ENCODE data around the gene SLC25A15.

The SLC25A15 gene

DNA sequence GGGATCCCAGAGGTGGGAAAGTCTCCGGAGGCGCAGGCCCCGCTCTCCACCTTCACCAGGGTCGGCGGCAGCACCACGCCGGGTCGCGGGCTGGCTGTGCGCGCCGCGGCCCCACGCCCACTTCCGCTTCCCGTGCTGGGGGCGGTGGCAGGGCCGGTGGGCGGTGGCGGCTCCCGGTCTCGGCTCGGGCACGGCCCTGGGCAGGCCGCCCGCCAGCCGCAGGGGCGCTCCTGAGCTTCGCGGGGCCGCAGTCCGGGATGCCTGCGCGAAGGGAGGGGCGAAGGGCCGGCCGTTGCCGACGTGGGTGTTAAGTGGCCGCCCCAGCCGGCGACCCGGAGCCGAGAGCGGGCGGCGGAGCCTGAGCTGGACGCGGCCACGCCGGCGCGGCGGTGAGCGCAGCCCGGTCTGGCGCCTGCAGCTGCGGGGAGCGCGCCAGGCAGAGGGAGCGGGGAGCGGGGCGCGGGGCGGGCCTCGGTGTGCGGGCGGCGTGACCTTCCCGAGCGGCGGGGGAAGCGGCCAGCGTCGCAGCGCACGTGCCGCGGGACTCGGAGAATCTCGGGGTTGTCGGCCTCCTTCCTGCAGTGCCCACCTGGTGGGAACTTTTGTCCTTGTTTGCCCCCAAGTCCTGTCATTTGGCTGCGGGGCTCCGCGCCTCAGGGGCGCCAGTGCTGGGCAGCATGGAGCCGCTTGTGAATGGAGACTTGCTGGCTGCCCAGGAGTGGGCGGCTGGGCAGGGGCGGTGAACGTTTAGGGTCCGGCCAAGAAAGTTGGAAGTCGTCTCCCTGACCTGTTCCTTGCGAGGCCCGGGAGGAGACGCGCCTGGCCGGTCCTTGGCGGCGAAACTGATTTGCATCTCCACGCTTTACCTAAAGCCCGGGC lies at the start of gene SLC25A15:
TSS of gene SLC25A15 (plus strand) at position 337 of the 879 bp plus-strand sequence. CDS start 3,616 bp downstream, outside the sequence.
- TF ChIP-seq, protein P1, sequence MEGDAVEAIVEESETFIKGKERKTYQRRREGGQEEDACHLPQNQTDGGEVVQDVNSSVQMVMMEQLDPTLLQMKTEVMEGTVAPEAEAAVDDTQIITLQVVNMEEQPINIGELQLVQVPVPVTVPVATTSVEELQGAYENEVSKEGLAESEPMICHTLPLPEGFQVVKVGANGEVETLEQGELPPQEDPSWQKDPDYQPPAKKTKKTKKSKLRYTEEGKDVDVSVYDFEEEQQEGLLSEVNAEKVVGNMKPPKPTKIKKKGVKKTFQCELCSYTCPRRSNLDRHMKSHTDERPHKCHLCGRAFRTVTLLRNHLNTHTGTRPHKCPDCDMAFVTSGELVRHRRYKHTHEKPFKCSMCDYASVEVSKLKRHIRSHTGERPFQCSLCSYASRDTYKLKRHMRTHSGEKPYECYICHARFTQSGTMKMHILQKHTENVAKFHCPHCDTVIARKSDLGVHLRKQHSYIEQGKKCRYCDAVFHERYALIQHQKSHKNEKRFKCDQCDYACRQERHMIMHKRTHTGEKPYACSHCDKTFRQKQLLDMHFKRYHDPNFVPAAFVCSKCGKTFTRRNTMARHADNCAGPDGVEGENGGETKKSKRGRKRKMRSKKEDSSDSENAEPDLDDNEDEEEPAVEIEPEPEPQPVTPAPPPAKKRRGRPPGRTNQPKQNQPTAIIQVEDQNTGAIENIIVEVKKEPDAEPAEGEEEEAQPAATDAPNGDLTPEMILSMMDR (conservative IDR thresholded peaks at IDR 0.05; ENCODE audit: low read length), result no peak
- peak within 1 kb of the TSS; percentile 75 for H3K4me3 ChIP-seq (ENCODE audit: low read length)
- DNase-seq (ENCODE audit: low read depth), result peak; percentile 81

DNA sequence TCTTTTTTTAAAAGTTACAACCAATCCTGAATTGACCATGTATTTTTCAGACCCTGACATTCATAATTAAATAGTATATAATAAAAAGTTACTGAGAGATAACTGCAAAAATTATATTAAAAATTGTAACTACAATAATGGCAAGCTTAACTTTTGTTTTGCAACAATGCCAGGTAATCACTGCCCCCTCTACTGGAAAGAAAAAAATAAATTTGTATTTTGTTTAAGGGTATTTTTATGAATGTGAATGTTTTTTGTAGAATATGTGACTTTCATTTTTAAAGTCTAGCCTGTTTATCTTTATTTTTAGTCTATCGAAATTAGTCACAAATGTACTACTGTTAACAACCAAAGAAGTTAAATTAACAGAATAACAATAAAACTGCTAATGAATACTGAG lies 40.1 kb upstream of the SLC25A15 start:
- H3K4me3 ChIP-seq (ENCODE audit: low read length), result no peak overlapping the region
- TF ChIP-seq, protein P1 (conservative IDR thresholded peaks at IDR 0.05; ENCODE audit: low read length), result no peak; the same call in 1 of the 2 replicates
- no peak for DNase-seq (ENCODE audit: low read depth)

DNA sequence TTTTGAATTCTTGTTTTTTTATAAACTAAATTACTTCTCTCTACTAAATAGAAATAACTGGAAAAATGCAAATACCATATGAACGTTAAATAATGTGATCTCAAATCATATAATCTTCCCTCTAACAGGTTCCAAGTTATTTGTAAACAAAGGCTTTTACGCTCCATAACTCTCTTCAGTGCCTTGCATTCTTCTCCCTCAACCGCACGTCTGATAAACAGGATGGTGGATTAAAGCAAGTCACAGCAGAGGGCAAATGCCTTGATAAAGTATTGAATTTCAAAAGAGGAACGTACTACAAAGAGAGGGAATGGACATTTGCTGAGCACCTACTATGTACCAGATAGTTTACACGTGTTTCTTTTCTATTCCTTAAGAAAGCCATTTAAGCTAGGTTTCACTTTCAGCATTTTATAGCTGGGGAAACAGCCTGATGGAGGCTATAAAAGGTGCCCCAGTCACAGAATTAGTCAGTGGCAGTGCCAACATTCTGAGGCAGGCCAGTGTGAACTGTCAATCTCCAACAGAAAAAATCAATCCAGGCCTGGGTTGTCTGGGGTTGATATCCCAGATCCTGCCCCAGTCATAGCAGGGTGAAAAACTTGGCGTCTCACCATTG lies 34.2 kb upstream of the SLC25A15 start:
- H3K4me3 ChIP-seq (ENCODE audit: low read length), result no peak overlapping the region
- DNase-seq (ENCODE audit: low read depth), result no peak
- TF ChIP-seq, protein P1 (conservative IDR thresholded peaks at IDR 0.05; ENCODE audit: low read length), result no peak

DNA sequence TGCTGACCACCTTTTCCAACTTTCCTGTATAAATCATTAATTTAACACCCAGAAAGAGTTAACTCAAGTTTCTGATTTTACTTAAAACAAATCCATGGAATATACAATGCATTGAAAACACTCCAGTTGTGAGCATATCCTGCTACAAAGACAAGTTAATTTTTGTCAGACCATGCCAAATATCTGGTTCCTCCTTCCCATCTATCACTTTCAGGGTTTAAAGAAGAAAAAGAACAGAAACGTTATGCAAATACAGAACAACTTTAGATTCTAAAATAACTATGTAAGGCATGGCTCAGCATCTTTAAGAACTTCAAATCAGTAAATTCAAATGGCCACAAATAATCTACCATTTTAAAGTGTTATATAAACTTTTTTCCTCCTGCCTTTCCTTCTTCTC lies 33.4 kb upstream of the SLC25A15 start:
- no peak overlapping the region for H3K4me3 ChIP-seq (ENCODE audit: low read length)
- DNase-seq (ENCODE audit: low read depth), result no peak
- TF ChIP-seq, protein P1 (conservative IDR thresholded peaks at IDR 0.05; ENCODE audit: low read length), result no peak

DNA sequence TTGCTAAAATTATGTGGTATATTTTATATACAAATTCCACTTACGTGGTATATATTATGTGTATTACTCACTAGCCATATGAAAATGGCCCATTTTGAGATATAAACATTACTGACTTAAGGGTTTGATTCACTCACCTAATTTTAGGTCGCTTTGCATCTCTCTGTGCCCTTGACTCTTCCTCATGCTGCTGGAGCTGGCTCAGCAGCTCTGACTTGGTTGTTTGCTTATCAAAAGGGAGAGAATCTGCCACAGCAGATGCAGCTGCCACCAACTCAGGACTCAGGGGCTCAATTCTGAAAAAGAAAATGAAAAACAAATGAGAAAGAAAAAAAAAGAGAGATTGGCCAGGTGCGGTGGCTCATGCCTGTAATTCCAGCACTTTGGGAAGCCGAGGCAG lies 30.6 kb upstream of the SLC25A15 start:
- H3K4me3 ChIP-seq (ENCODE audit: low read length), result no peak overlapping the region
- no peak for DNase-seq (ENCODE audit: low read depth)
- TF ChIP-seq, protein P1 (conservative IDR thresholded peaks at IDR 0.05; ENCODE audit: low read length), result no peak

DNA sequence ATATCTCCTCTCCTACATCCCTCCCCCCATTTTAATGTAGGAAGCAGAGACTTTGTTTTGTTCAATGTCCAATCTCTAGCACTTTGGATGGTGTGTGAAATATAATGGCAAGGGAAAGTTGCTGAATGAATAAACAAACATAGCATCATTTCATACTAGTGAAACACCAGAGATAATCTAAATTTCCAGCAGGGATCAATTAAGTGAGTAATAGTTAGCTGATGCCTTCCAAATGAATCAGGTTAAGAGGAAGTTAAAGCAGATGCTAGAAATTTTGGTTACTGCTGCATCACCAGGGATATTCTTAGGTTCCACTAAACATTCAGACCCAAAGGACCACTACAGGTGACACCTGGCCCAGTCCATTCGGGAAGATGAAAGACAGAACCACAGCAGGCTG lies 26.6 kb upstream of the SLC25A15 start:
- no peak overlapping the region for H3K4me3 ChIP-seq (ENCODE audit: low read length)
- TF ChIP-seq, protein P1 (conservative IDR thresholded peaks at IDR 0.05; ENCODE audit: low read length), result no peak
- peak; percentile 66 for DNase-seq (ENCODE audit: low read depth)
